CD4-positive, alpha-beta memory T cell (primary cell): Measurements from ENCODE around the gene HDHD5. TPM values are rescaled to one million over a fixed set of nuclear protein-coding genes. Genes with fewer than 3 reads are reported as not detected.

Experiments used
- CTCF ChIA-PET: fragments of 350-600 bp; sonication (Branson Sonifier 250); formaldehyde crosslinking; loops from one replicate; lab custom pipeline; 2021; ENCODE audit warnings: inconsistent platforms; ENCODE audit not compliant: partially characterized antibody; lab: Charles Lee
- POLR2A ChIA-PET: fragments of 350-600 bp; sonication (Branson Sonifier 250); formaldehyde crosslinking; loops from one replicate; lab custom pipeline; 2021; ENCODE audit not compliant: partially characterized antibody; lab: Charles Lee
- DNase-seq, 5 donors: peaks; one replicate each; pipeline versions ENCODE4 v3.0.0 to v3.0.0-alpha.2; 2020 to 2022; ENCODE audit warnings: mixed read lengths in 1 of 5
- H3K27ac ChIP-seq: one replicate; pipeline ENCODE4 v1.7.0; 2013; ENCODE audit warnings: low read depth, low read length
- H3K27me3 ChIP-seq: 2 replicates; pipeline ENCODE4 v1.7.0; 2013; ENCODE audit warnings: mild to moderate bottlenecking, low read length, moderate library complexity; ENCODE audit not compliant: insufficient read depth
- H3K36me3 ChIP-seq: 2 replicates; pipeline ENCODE4 v1.7.0; 2013; ENCODE audit warnings: mild to moderate bottlenecking, low read length, moderate library complexity; ENCODE audit not compliant: insufficient read depth
- H3K4me1 ChIP-seq: 2 replicates; pipeline ENCODE4 v1.7.0; 2013; ENCODE audit warnings: mild to moderate bottlenecking, low read length, moderate library complexity; ENCODE audit not compliant: insufficient read depth
- H3K4me3 ChIP-seq, 2 donors: one replicate each; pipeline ENCODE4 v1.7.0; 2013; ENCODE audit warnings: low read length in 2 of 2, mild to moderate bottlenecking in 1 of 2
- H3K9me3 ChIP-seq, 2 donors: one replicate each; pipeline ENCODE4 v1.7.0; 2013; ENCODE audit warnings: low read length in 2 of 2, control low read depth in 1 of 2; ENCODE audit not compliant: control insufficient read depth in 1 of 2
- H3K27ac Mint-ChIP-seq, 7 donors: one replicate each; pipeline ENCODE4 v1.8.0; 2020 to 2021; ENCODE audit warnings: mixed read lengths in 7 of 7, mild to moderate bottlenecking in 6 of 7, inconsistent platforms in 3 of 7, moderate library complexity in 3 of 7
- H3K27me3 Mint-ChIP-seq, 2 donors: one replicate each; pipeline ENCODE4 v1.8.0; 2020 to 2021; ENCODE audit warnings: mixed read lengths in 2 of 2
- H3K36me3 Mint-ChIP-seq, 2 donors: one replicate each; pipeline ENCODE4 v1.8.0; 2020 to 2021; ENCODE audit warnings: mixed read lengths in 2 of 2, inconsistent platforms in 1 of 2, mild to moderate bottlenecking in 1 of 2
- H3K4me1 Mint-ChIP-seq, 4 donors: one replicate each; pipeline ENCODE4 v1.8.0; 2020 to 2021; ENCODE audit warnings: mixed read lengths in 4 of 4, mild to moderate bottlenecking in 1 of 4
- H3K4me3 Mint-ChIP-seq, 8 donors: one replicate each; pipeline ENCODE4 v1.8.0; 2020 to 2021; ENCODE audit warnings: mixed read lengths in 8 of 8, mild to moderate bottlenecking in 7 of 8, moderate library complexity in 6 of 8, inconsistent platforms in 3 of 8
- H3K9me3 Mint-ChIP-seq, 8 donors: one replicate each; pipeline ENCODE4 v1.8.0; 2020 to 2021; ENCODE audit warnings: mixed read lengths in 8 of 8, mild to moderate bottlenecking in 5 of 8, inconsistent platforms in 3 of 8, moderate library complexity in 1 of 8
- intact Hi-C: fragments of 100-400 bp; cut with micrococcal nuclease; formaldehyde crosslinking; loops from one replicate; pipeline ENCODE4 v1.15.1; 2023
- polyA plus RNA-seq, 2 donors: library from polyadenylated mRNA; unstranded; fragments of 300-500 nt; fragmentation: Illumina TruSeq; gene quantifications; one replicate each; pipeline ENCODE4 v1.2.3, GENCODE V29; 2021
- total RNA-seq, 2 experiments: library from RNA; stranded (reverse); gene quantifications; one replicate each; pipeline ENCODE4 v1.2.3, GENCODE V29; 2021

HDHD5 gene
- total and polyA plus RNA-seq, 4 experiments from 2014 or later = 23.1 to 86.7 (median 37.4) TPM

- Histone ChIP-seq H3K9me3 (no peaks in the 10 kb centered on the region), H3K36me3 (peaks cover 67% of the 10 kb centered on the region), H3K4me3 (no peak overlapping the region), H3K4me1 (peaks cover 28% of the 10 kb centered on the region), H3K27me3 (no peaks in the 10 kb centered on the region), H3K27ac (no peak overlapping the region)
- Mint-ChIP-seq H3K4me1 (peaks cover 25 to 55% (median 41%) of the 10 kb centered on the region in 4 donors), H3K4me3 (peak overlapping the region in 2 of 8 donors; percentile 78 to 87), H3K36me3 (peaks cover 40 to 59% of the 10 kb centered on the region in 2 donors), H3K27me3 (no peaks in the 10 kb centered on the region), H3K27ac (peak overlapping the region in 5 of 7 donors; percentile 72 to 85 (median 82)), H3K9me3 (no peaks in the 10 kb centered on the region)
- ChIA-PET POLR2A (interaction anchor here (1.0 to 1.9 kb wide), 5 partner anchors 9 to 50 kb away, joined by 3 to 18 read pairs (median 8); no protein-coding TSS in a partner anchor), CTCF (interaction anchor here (0.7 to 1.8 kb wide), 8 partner anchors 9 to 394 kb away, joined by 3 to 6 read pairs (median 4); no protein-coding TSS in a partner anchor)
- no peak for DNase-seq
- intact Hi-C loops = loop anchor here (2.0 kb wide), 1 partner anchor 21 kb away; no protein-coding TSS in a partner anchor
Observed at GRCh38 chr22:17107547-17107810, 51.6 kb downstream of the HDHD5 start.

DNA sequence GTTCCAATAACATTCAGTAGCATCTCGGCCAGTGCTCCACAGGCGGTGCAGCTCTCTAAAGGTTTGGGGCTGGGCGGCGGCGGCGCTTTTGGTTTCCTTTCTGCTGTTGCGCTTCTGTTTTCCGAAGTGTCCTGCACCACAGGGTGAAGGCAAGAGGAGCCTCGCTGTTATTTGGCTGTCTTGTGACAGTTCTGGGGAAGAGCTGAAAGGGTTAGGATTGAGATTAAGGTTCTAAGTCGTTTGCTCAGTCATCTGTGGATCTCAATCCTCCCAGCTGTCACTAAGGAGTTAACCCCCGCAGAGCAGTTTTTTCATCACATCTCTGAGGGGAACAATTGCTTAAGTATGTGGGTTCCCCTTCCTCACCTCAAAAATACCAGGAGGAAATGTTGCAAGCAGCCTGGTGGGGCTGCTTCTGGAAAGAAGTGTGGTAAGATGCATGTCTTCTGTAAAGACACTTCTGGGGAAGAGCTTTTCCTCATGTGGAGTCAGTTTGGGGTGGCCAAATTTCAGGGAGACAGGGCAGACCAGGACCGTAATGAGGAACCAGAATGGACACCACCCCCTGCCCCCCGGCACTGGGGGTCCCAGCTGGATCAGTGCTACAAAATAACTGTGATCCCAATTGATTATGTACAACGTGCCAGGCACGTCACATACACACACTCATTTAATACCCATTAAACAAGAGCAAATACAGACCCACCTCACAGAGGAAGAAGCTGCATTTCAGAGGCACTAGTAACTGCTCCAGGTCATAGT lies 52.1 kb downstream of the HDHD5 start:
- H3K27ac ChIP-seq = no peak overlapping the region
- no peak overlapping the region for H3K4me3 ChIP-seq
- no peaks in the 10 kb centered on the region for H3K27me3 ChIP-seq
- H3K9me3 ChIP-seq = no peaks in the 10 kb centered on the region
- H3K9me3 Mint-ChIP-seq = no peaks in the 10 kb centered on the region
- intact Hi-C loops = loop anchor here (2.0 kb wide), 1 partner anchor 20 kb away; no protein-coding TSS in a partner anchor
- DNase-seq = peak in 1 of 5 donors; percentile 17
- H3K4me1 Mint-ChIP-seq = peaks cover 23 to 61% (median 43%) of the 10 kb centered on the region in 4 donors
- H3K36me3 Mint-ChIP-seq = peaks cover 45 to 64% of the 10 kb centered on the region in 2 donors
- CTCF ChIA-PET = interaction anchor here (0.8 to 1.8 kb wide), 7 partner anchors 10 to 395 kb away, joined by 3 to 6 read pairs (median 3); no protein-coding TSS in a partner anchor
- peaks cover 28% of the 10 kb centered on the region for H3K4me1 ChIP-seq
- H3K4me3 Mint-ChIP-seq = peak overlapping the region; percentile 64 to 87 (median 72)
- H3K27ac Mint-ChIP-seq = peak overlapping the region; percentile 73 to 85 (median 84)
- POLR2A ChIA-PET = interaction anchor here (1.0 to 1.9 kb wide), 6 partner anchors 8 to 51 kb away, joined by 3 to 18 read pairs (median 6); partner anchors contain the start of gene IL17RA
- H3K36me3 ChIP-seq = peaks cover 72% of the 10 kb centered on the region
- no peaks in the 10 kb centered on the region for H3K27me3 Mint-ChIP-seq

GRCh38 chr22:17106161-17106784 lies 52.8 kb downstream of the HDHD5 start:
- no peaks in the 10 kb centered on the region for H3K9me3 ChIP-seq
- no peaks in the 10 kb centered on the region for H3K27me3 ChIP-seq
- H3K36me3 Mint-ChIP-seq = peaks cover 52 to 69% of the 10 kb centered on the region in 2 donors
- intact Hi-C loops = loop anchor here (2.0 kb wide), 1 partner anchor 19 kb away; no protein-coding TSS in a partner anchor
- no peaks in the 10 kb centered on the region for H3K9me3 Mint-ChIP-seq
- H3K27ac ChIP-seq = no peak overlapping the region
- H3K27ac Mint-ChIP-seq = peak overlapping the region; percentile 48 to 85 (median 82)
- peaks cover 28 to 63% (median 45%) of the 10 kb centered on the region in 4 donors for H3K4me1 Mint-ChIP-seq
- H3K4me1 ChIP-seq = peaks cover 33% of the 10 kb centered on the region
- H3K36me3 ChIP-seq = peaks cover 79% of the 10 kb centered on the region
- H3K4me3 ChIP-seq = no peak overlapping the region
- DNase-seq = no peak
- no peaks in the 10 kb centered on the region for H3K27me3 Mint-ChIP-seq
- H3K4me3 Mint-ChIP-seq = peak overlapping the region; percentile 64 to 87 (median 72)
- CTCF ChIA-PET = interaction anchor here (0.8 to 1.8 kb wide), 6 partner anchors 9 to 396 kb away, joined by 3 to 6 read pairs (median 3); no protein-coding TSS in a partner anchor
- POLR2A ChIA-PET = interaction anchor here (1.1 to 1.9 kb wide), 5 partner anchors 11 to 52 kb away, joined by 3 to 18 read pairs (median 5); partner anchors contain the start of gene IL17RA

DNA sequence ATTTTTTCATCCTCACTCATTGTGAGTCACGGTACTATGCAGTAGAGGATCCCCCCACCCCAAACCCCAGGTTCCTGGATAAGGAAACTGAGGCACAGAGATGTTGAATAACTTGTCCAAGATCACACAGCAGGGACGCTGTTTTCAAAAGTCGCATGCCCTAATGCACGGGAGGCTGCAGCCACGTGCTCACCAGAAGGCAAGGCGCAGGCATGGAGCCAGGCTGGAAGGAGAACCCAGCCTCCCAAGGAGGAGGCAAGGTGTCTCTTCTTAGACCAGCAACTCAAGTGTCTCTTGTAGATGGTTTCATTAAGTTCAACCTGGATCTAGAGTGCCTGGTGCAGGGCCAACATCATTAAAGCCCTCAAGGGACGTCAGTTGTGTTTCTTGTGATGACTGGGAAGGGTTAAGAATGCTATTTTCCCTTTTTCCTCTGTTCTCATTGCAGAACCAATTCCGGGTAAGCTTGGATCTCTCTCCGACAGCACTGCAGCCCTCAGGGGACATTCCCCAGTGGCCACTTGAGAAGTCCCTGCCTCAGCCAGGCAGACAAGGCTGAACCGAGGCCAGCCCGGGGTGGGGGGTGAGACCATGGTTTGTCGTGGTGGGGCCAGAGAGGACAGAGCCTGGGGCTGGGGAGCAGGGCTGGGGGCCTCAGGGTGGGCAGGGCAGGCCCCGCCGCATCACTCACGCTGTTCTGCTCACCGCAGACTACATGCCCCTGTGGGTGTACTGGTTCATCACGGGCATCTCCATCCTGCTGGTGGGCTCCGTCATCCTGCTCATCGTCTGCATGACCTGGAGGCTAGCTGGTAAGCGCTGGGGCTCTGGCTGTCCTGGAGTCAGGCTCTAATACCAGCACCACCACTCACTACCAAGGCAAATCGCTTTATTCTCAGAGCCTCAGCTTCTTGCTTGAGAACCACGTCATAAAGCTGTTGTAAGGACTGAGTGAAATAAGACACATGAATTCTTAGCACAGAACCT lies 53.6 kb downstream of the HDHD5 start:
- POLR2A ChIA-PET = interaction anchor here (1.1 to 1.9 kb wide), 3 partner anchors 12 to 21 kb away, joined by 3 to 17 read pairs (median 5); partner anchors contain the start of gene IL17RA
- DNase-seq = no peak
- Histone ChIP-seq H3K4me1 (peaks cover 41% of the 10 kb centered on the region), H3K36me3 (peaks cover 87% of the 10 kb centered on the region), H3K9me3 (no peaks in the 10 kb centered on the region), H3K4me3 (no peak overlapping the region), H3K27ac (no peak overlapping the region), H3K27me3 (no peaks in the 10 kb centered on the region)
- H3K27ac Mint-ChIP-seq = peak overlapping the region in 5 of 7 donors; percentile 15 to 85 (median 62)
- no peaks in the 10 kb centered on the region for H3K9me3 Mint-ChIP-seq
- peaks cover 55 to 69% of the 10 kb centered on the region in 2 donors for H3K36me3 Mint-ChIP-seq
- CTCF ChIA-PET = interaction anchor here (0.9 kb wide), 1 partner anchor 8 kb away, joined by 3 read pairs; no protein-coding TSS in a partner anchor
- H3K27me3 Mint-ChIP-seq = no peaks in the 10 kb centered on the region
- peaks cover 31 to 67% (median 49%) of the 10 kb centered on the region in 4 donors for H3K4me1 Mint-ChIP-seq
- H3K4me3 Mint-ChIP-seq = peak overlapping the region in 1 of 8 donors; percentile 78
- intact Hi-C loops = loop anchor here (2.0 kb wide), 1 partner anchor 19 kb away; no protein-coding TSS in a partner anchor

- Histone ChIP-seq H3K36me3 (peaks cover 92% of the 10 kb centered on the region), H3K4me3 (no peak overlapping the region), H3K4me1 (peaks cover 51% of the 10 kb centered on the region), H3K27ac (no peak overlapping the region), H3K9me3 (no peaks in the 10 kb centered on the region), H3K27me3 (no peaks in the 10 kb centered on the region)
- ChIA-PET POLR2A (interaction anchor here (1.1 kb wide), 1 partner anchor 17 kb away, joined by 3 read pairs; no protein-coding TSS in a partner anchor), CTCF (no interaction called here)
- no peak for DNase-seq
- H3K36me3 Mint-ChIP-seq = peaks cover 56 to 72% of the 10 kb centered on the region in 2 donors
- no peaks in the 10 kb centered on the region for H3K9me3 Mint-ChIP-seq
- no peak overlapping the region for H3K4me3 Mint-ChIP-seq
- peaks cover 31 to 72% (median 54%) of the 10 kb centered on the region in 4 donors for H3K4me1 Mint-ChIP-seq
- intact Hi-C loops = no loop called here
- peak overlapping the region in 4 of 7 donors; percentile 59 to 75 (median 66) for H3K27ac Mint-ChIP-seq
- no peaks in the 10 kb centered on the region for H3K27me3 Mint-ChIP-seq
Observed at GRCh38 chr22:17104336-17104935, 54.6 kb downstream of the HDHD5 start.

- CTCF ChIA-PET = interaction anchor here (1.1 kb wide), 1 partner anchor 29 kb away, joined by 4 read pairs; no protein-coding TSS in a partner anchor
- H3K27me3 Mint-ChIP-seq = no peaks in the 10 kb centered on the region
- H3K36me3 Mint-ChIP-seq = peaks cover 67 to 82% of the 10 kb centered on the region in 2 donors
- POLR2A ChIA-PET = interaction anchor here (0.7 to 2.2 kb wide), 2 partner anchors 15 to 16 kb away, joined by 3 to 10 read pairs; no protein-coding TSS in a partner anchor
- no peaks in the 10 kb centered on the region for H3K9me3 Mint-ChIP-seq
- no peaks in the 10 kb centered on the region for H3K27me3 ChIP-seq
- peaks cover 62% of the 10 kb centered on the region for H3K4me1 ChIP-seq
- H3K36me3 ChIP-seq = peaks cover 86% of the 10 kb centered on the region
- peak overlapping the region in 1 of 7 donors; percentile 53 for H3K27ac Mint-ChIP-seq
- no peaks in the 10 kb centered on the region for H3K9me3 ChIP-seq
- H3K4me3 Mint-ChIP-seq = no peak overlapping the region
- no peak overlapping the region for H3K4me3 ChIP-seq
- intact Hi-C loops = no loop called here
- no peak overlapping the region for H3K27ac ChIP-seq
- DNase-seq = no peak
- H3K4me1 Mint-ChIP-seq = peaks cover 41 to 83% (median 65%) of the 10 kb centered on the region in 4 donors
Observed at GRCh38 chr22:17103351-17103750, 55.7 kb downstream of the HDHD5 start.
